NCI-H1694 treated with DMSO at 0.1 percent for 48 hours (cell line): ENCODE measurements around the gene SDK1.
"Not testable (repeated sequence)": the region's sequence is repeated elsewhere in the genome, so short reads cannot be mapped to it uniquely, and the experiment has no call there.

Experiments
- DNase-seq: peaks from one replicate; lab custom pipeline; 2025; lab: John Stamatoyannopoulos, UW

SDK1 gene

DNA sequence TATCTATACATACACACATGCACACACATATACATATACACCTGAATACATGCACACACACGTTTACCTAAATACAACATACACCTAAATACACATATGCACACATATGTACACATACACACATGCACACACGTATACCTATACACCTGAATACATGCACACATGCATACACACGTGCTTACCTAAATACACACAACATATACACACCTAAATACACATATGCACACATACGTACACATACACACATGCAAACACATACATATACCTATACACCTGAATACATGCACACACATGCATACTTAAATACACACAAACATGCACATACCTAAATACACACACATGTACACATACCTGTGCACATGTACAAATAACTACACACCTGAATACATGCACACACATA is 947.2 kb downstream of the SDK1 start:
- no peak for DNase-seq

DNA sequence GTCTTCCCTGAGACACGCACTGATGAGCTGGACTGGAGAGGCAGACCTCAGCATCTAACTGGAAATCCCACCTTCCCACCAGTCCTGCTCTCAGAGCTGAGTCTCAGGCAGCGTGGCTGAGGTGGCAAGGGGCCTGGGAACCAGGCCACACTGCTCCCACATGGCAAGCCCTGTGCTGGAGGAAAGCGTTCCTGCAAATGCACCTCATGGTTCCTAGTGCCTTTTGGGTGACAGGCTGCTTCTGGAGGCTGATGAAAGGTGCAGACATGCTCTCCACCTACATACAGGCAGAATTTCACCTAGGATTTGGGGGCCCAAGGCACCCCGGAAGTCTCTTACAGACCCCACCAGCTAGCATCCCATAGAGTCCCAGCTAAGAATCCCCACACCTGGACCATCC is 948.2 kb downstream of the SDK1 start:
- no peak for DNase-seq

DNA sequence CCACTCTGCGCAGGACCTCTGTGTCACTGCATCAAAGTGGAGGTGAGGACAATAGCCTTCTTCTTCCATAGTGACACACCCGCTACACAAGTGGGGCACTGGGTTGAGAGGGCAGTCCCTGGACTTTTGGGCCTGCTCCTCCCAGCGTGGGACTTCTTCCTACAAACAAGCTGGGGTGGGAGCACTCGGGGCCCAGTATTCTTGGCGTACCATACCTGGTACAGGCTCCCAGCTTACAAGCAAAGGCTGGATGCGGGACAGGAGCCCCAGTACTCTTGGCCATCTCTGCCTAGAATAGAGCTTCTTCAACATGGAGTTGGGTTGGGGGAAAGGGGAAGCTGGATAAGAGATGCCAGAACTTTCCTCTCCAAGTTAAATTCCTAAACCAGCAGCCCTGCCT is 954.3 kb downstream of the SDK1 start:
- no peak for DNase-seq

DNA sequence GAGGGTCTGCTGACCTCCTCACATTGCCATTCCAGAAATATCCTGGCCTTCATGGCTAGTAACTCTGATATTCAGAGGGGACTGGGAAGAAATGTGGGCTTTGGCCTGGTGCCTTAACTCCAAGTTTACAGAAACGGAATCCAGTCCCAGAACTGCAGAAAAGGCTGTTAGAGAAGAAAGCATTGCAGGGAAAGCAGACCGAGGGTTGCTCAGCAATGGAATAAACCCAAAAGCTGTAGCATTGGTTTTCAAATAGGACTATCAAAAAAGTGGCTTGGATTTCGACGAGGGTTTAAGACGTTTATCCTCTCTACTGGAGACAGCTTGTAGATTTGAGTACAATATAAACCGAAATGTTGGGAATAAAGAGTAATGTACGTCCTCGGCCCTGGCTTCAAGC is 955.2 kb downstream of the SDK1 start:
- no peak for DNase-seq

DNA sequence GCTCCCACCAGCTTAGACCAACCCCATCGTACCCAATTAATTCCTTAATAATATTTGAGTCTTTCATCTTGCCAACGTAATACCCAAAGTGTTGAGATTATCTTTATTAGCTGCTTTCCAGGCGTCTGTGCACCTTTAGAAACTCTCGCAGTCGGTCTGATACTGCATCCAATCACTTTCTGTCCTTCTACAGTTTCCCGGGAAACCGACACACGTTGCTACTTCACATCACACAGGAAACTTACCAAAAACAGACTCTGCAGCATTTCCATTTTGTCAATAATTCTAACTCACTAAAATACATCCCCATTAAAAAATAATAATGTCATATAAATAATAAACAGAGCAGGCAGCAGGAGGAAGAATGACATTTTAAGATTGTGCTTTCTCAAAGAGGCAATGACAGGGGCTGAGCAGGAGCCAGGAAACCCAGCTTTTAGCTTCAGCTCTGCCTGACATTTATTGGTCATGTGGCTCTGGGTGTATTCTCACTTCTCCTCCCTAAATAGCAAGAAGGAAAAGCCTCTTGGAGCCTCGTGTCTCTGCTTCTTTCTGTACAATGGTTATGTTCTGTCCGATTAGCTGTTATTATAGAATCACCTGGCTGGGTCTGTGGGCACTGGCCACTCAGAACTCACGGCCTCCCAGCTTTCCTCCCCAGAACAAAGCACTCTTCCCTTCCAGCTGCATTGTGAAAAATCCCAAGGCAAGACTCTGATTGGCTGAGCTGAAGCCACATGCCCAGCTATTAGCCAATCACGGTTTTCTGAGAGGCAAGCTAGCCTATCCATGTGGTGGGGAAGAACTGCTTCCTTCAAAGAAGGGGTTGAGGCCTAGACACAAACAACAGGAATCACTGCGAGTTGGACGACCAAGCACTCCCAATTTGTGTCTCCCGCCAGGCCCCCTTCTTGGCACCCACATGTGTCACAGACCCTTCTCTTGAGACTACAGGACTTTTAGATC is 956.4 kb downstream of the SDK1 start:
- no peak for DNase-seq

DNA sequence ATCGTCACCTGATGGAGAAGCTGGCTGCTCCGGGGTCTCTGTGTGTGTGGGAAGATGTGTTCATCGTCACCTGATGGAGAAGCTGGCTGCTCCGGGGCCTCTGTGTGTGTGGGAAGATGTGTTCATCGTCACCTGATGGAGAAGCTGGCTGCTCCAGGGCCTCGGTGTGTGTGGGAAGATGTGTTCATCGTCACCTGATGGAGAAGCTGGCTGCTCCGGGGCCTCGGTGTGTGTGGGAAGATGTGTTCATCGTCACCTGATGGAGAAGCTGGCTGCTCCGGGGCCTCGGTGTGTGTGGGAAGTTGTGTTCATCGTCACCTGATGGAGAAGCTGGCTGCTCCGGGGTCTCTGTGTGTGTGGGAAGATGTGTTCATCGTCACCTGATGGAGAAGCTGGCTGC is 959.1 kb downstream of the SDK1 start:
- DNase-seq: not testable (repeated sequence)

DNA sequence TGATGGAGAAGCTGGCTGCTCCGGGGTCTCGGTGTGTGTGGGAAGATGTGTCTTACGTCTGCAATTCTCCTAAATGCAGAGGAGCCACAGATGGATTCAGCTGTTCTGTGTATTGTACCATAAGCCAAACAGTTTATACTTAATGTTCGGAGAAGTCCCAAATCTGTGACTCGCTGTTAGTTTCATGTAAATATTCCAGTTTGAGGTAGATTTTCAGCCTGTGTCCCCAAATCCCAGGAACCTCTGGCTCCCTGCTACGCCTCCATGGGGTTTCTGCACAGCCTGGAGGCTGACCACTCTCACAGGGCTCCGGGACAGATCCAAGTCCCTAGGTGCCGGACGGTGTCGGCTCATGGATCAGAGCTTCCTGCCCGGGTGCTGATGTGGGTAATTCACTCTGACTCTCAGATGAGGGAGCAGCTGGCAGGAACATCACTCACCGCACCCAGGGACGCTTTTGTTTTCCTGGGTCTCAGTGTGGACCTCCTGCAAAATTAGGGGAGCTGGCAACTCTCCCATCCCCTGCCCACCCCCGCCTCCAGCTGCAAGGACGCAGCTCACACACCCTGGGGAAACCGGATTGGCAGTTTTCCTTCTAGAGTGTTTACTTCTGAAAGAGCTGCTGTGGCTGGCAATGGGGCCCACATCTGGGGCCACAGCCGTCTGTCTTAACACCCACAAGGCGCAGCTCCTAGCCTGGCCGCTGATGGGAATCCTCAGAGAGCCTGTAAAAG is 960.0 kb downstream of the SDK1 start:
- DNase-seq: no peak

DNA sequence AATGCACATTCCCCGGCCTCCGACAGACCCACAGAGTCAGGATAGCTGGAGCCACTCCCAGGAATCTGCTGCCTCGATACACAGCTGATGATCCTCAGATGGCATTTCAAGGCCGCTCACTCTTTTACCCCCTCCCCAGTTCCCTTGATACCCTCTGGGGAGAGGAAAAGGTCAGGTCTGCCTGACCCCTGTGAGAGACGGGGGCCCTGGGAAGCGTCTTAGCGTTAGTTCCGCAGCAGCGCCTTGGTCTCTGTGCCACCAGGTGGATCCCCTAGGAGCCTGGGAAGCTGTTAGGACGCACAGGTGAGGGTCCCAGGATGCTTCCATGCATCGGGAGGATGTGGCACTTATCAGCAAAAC is 960.5 kb downstream of the SDK1 start:
- no peak for DNase-seq

DNA sequence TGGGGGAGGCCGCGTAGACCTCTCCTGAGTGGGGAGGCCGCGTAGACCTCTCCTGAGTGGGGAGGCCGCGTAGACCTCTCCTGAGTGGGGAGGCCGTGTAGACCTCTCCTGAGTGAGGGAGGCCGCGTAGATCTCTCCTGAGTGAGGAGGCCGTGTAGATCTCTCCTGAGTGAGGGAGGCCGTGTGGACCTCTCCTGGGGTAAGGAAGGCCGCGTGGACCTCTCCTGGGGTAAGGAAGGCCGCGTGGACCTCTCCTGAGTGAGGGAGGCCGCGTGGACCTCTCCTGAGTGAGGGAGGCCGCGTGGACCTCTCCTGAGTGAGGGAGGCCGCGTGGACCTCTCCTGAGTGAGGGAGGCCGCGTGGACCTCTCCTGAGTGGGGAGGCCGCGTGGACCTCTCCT is 963.2 kb downstream of the SDK1 start:
- DNase-seq: not testable (repeated sequence)

DNA sequence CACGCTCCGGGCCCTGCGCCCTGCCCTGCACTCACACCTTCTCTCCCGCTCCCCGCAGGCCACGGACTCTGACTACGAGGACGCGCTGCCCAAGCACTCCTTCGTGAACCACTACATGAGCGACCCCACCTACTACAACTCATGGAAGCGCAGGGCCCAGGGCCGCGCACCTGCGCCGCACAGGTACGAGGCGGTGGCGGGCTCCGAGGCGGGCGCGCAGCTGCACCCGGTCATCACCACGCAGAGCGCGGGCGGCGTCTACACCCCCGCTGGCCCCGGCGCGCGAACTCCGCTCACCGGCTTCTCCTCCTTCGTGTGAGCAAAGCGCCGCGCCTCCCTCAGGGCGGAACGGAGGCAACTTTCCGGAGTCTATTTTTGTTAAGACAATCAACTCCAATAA is 964.0 kb downstream of the SDK1 start:
- no peak for DNase-seq

DNA sequence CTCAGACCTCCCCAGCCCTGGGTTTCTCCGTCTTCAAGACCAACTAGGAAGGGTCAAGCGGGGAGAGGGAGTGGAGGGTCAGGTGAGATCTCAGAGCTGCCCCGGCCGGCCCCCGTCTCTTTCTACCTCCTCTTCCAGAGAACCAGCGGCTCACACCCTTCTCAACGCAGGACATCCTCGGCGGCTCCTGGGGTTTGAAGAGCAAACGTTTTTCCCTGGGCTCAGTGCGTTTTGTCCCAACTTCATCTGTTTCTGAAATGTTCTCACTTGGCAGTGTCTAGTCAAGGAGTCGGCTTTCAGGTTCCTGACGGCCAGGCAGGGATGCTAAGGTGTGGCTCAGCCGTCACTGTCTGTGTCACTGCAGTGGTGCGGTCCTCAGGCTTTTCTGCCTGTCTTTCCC is 964.6 kb downstream of the SDK1 start:
- DNase-seq: no peak

DNA sequence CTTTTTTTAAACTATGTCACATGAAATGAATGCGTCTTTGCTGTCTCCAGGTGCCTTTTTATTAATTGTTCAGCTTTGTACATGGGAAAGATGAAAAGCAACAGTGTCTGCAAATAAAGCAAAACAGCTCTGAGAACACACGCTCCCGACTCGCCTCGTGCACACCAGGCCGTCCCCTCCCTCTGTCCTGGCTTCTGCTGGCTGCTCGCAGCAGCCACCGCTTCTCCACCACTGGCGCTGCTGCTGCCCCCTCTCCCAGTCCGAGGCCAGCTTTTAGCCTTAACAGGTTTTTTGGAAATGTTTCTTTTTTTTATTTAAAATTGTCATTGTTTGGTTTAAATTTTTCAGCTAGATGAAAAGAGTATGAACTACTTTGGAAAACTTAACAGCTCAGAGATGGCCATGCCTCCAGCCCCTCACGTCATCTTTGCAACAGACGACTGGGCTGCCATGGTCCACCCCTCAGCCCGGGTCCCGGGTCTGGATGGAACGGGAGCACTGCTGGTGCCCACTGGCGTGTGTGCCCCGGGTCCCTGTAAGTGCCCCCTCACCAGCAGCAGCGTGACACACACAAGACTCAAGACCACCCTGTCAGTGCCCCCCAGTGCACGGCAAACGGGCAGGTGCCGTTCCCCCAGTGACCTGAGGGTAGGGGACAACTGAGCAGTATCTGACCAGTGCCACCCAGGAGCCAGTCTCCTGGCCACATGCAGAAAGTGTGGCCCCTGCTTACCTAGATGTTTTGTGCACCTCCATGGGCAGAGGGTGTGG is 965.4 kb downstream of the SDK1 start:
- no peak for DNase-seq

DNA sequence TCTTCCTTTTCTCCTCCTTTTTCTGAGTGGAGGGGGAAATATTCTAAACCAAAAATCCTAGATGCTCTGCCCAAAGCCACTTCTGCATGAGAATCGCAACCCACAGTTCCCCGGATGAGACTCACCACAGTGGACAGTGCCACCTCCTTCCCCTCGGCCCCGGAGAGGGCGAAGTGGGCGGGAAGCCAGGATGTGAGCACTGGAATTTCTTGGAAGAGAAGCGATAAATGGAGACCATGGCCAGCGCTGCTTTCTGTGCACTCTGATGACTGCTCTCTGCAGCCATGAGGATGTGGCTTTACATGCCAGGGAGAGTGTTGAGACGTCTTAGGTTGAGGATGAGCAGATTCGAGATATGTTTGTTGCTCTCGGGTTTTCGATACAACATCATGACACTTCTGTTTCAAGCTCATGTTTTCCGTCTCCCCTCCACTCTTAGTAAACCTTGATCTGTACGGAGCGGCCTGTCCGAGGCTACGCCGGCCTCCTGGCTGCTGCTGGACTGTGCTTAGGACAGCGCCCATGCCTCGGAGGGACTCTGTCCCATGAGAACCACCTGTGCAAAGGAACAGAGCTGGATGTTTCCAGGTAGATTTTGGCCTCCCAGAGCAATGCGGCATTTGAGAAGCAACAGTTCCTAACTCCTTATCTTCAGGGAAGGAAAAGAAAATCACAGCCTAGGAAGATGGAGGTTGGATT is 966.4 kb downstream of the SDK1 start:
- DNase-seq: no peak

DNA sequence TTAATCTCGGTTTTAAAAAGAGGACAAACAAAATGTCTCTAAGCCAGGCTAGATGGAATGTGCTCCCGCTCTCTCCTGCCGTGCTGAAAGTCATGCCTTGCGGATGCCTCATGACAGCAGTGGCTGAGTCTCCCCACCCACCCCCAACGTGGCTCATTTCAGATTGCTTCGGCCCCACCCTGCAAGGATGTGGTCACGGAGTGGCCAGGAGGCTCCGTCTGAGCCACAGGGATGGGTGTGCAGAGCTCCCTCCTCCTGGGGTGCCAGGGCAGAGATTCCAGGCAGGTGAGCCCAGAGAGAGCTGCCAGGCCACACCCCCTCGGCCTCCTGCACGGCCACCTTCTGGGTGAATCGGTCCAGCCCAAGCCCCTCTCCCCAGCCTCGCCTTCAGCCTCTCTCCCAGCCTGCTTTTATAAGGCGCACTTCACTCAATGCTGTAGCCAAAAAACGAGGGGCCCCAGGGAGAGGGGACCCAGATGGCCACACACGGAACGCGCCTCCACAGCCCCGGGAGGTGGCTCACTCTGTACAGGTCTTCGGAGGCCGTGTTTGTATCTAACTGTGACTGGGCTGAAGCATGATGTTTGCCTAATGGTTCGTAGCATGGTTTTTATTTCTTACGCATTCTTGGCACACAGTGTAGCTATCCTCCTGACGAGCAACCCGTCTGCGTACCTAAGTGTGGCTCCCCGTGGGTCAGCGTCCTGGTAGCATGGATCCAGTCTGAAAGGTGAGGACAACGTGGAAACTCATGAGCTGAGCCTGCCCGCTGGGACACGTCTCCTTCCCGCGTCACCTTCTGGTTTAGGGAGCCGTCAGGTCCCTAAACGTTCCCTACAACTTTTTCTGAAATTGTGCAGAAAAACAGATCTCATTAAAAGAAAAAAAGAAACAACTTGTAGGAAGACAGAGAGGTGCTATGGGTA is 967.3 kb downstream of the SDK1 start:
- DNase-seq: no peak

DNA sequence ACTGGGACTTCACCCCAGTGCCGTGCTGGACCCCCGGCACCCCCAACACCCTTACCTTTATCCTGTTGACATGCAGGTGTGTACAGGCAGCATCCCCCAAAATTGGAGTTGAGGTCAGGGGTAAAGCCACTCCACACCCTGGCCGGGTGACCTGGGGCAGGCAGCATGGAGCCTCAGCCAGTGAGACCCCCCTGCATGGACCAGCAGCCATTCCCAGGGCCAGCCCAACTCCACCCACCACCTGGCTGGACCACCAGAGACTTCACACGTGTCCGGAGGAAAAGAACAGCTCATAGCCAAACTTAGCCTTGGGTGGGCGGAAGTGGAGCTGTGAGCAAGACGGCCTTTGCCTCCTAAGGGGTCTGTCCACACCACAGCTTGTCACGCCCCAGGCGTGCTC is 968.0 kb downstream of the SDK1 start:
- no peak for DNase-seq

DNA sequence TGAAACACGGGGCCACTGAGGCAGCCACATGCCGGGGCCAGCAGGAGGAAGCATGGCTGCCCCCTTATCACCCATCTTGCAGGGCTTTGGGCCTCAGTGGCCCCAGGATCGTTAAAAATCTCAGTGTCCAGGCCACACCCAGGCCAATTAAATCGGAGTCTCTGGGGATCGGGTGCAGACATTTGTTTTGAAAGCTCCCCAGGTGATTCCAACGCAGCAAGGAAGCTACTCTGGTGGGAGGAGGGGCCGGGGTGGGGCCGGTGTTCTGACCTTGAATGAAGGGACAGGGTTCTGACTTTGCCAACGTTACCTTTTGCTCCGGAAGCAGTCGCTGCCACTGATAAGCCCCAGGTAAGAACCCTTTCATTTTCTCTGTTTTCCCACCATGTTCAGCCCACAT is 968.7 kb downstream of the SDK1 start:
- no peak for DNase-seq

DNA sequence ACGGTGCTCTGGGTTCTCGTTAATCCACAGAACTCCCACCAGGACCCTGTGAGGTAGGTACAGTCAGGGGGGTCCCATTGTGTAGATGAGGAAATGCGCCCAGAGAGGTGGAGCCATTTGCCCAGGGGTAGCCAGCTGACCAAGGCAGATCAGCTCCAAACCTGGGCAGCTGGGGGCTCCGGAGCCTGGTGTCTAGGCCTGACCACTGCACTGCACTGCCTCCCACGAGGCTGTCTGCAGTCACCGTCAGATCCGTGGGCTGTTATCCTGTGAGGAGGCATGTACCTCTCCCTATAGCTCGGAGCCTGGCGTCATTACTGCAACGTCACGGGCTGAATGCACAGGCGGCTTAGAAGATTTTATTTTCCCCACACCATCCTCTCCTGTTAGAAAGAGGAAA is 969.2 kb downstream of the SDK1 start:
- no peak for DNase-seq

DNA sequence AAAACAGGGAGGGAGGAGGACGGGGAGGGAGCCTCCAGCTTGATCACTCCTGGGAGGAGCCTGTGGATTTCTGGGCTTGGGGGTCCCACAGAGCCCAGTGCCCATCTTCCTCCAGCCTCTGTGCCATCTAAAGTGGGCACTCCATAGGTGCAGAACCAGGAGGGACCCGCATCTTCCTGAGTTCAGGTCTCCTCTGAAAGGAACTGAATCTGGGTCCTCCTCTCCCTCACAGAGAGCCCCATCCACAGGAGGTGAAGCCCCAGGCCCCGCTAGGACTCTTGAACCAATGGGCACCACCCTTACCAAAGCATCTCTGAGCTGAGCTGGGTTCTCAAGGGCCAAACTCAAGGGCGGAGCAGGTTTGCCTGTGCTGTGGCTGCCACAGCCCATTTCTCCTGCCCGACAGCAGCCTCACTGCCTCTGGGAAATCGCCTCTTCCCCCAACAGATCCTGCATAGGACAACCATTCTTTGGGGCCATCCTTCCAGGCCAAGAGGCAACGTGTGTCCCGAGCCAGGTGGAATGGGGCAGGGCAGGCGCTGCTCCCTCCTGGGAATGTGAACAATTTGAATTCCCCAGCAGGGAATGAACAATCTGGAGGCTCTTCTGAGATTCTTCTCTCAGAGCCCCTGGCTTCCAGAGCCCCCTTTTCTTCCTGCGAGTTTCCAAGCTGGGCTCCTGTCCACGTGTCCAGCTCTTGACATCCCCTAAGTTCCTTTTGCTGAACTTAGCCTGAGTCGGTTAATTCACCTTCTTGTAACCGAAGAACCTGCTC is 970.1 kb downstream of the SDK1 start:
- no peak for DNase-seq

DNA sequence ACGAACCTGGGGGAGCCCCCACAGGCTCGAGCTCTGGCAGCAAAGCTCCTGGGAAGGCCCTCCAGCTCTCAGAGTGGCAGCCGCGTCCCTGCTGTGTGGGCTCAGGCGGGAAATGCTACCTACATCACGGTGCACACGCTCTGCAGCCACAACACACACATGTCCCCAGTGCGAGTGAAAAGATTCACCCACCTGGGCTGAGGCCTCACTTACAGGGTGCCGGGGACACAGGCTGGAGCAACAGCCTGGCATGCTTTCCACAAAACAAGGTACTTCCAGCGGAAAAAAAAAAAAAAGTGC is 970.6 kb downstream of the SDK1 start:
- DNase-seq: no peak

DNA sequence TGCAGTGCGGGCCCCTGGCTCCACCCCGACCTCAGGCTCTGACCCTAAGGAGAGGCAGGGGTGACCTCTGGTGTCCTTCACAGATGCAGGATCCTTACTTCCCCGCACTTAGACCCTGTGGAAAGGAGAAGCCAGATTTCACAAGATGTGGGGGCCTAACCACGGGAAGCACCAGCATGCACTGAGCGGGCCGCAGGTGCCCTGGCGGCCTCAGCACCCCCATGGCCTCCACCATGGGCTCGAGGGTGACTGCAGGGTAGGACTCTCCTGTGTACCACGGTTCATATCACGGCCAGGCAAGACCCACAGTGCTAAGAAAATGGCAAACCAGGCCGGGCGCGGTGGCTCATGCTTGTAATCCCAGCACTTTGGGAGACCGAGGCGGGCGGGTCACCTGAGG is 971.1 kb downstream of the SDK1 start:
- DNase-seq: no peak
